K562 (cell line): Measurements from ENCODE around the gene IL4I1. TPM values are rescaled to one million over a fixed set of nuclear protein-coding genes. Genes with fewer than 3 reads are reported as not detected.

Experiments
- ATAC-seq: fragments of 200-7000 bp; cut with Tn5 transposase; 3 replicates; pipeline ENCODE4 v1.9.1; 2020; ENCODE audit warnings: moderate library complexity
- BruUV-seq: library from RNA; stranded (reverse); fragments of 400-500 nt; replicated peaks from 2 replicates; lab custom pipeline; 2021; lab: Mats Ljungman, UMichigan
- CTCF ChIA-PET: fragments of 300-600 bp; formaldehyde crosslinking; extraction: SDS; loops from one replicate; lab custom pipeline; 2021; ENCODE audit warnings: low intra/inter-chr PET ratio; lab: Yijun Ruan, JAX
- POLR2A ChIA-PET: fragments of 300-600, 350-650 bp; sonication (Branson Sonifier 250); formaldehyde crosslinking; extraction: SDS; loops from one replicate; lab custom pipeline; 2021; ENCODE audit warnings: antibody characterized with exemption, inconsistent platforms; lab: Yijun Ruan, JAX
- DNase-seq, 4 experiments: peaks; one replicate each; pipeline versions ENCODE4 v3.0.0 to v3.0.0-alpha.2; 2011 to 2018; ENCODE audit warnings: low spot score in 3 of 4, mixed read lengths in 3 of 4; ENCODE audit errors: extremely low read depth in 1 of 4
- FAIRE-seq: peaks from 2 replicates; lab custom pipeline; 2011; peaks lifted over from hg19 to GRCh38; lab: Jason Lieb, UNC
- H2AFZ ChIP-seq: 2 replicates; pipeline ENCODE4 v1.6.0; 2011; ENCODE audit warnings: low read depth, low read length, control low read depth, inconsistent platforms
- H3K27ac ChIP-seq: fragments of 200-600 bp; 3 replicates; pipeline ENCODE4 v1.8.0; 2011; ENCODE audit warnings: low read depth, mild to moderate bottlenecking, control low read depth, inconsistent platforms, low read length, moderate library complexity, mixed read lengths; ENCODE audit errors: extremely low read depth
- H3K27me3 ChIP-seq, 2 experiments: fragments of 300-600 bp in 1 of 2; 2 replicates in 1 of 2; 3 replicates in 1 of 2; pipeline versions ENCODE4 v1.6.0 to v1.8.0; 2011; ENCODE audit warnings: inconsistent platforms in 2 of 2, low read length in 2 of 2, mild to moderate bottlenecking in 1 of 2, mixed read lengths in 1 of 2, moderate library complexity in 1 of 2; ENCODE audit not compliant: control insufficient read depth in 2 of 2, insufficient read depth in 2 of 2
- H3K36me3 ChIP-seq: fragments of 300-600 bp; 3 replicates; pipeline ENCODE4 v1.8.0; 2011; ENCODE audit warnings: mild to moderate bottlenecking, low read length, inconsistent platforms; ENCODE audit not compliant: control insufficient read depth, insufficient read depth
- H3K4me1 ChIP-seq, 2 experiments: fragments of 200-600 bp in 1 of 2; replicated peaks in 1 of 2; 2 replicates in 1 of 2; 3 replicates in 1 of 2; pipeline versions ENCODE4 v1.5.1 to v1.8.0; 2011; ENCODE audit warnings: inconsistent platforms in 2 of 2, low read length in 2 of 2, mild to moderate bottlenecking in 1 of 2, mixed read lengths in 1 of 2, moderate library complexity in 1 of 2; ENCODE audit not compliant: control insufficient read depth in 2 of 2, insufficient read depth in 2 of 2
- H3K4me2 ChIP-seq: 2 replicates; pipeline ENCODE4 v1.6.1; 2011; ENCODE audit warnings: low read length, control low read depth, inconsistent platforms, mixed read lengths; ENCODE audit not compliant: insufficient read depth
- H3K4me3 ChIP-seq: fragments of 200-600 bp; sonication (generic), shearing (Covaris generic); 2 replicates; pipeline ENCODE4 v1.5.1; 2016; ENCODE audit warnings: control low read depth, inconsistent platforms
- H3K79me2 ChIP-seq: fragments of 200-600 bp; 3 replicates; pipeline ENCODE4 v1.8.0; 2011; ENCODE audit warnings: low read length, inconsistent platforms; ENCODE audit not compliant: control insufficient read depth, insufficient read depth
- H3K9ac ChIP-seq, 2 experiments: 2 replicates each; pipeline versions ENCODE4 v1.6.0 to v1.6.1; 2011; ENCODE audit warnings: low read depth in 2 of 2, low read length in 2 of 2, control low read depth in 1 of 2, inconsistent platforms in 1 of 2, mild to moderate bottlenecking in 1 of 2, mixed read lengths in 1 of 2; ENCODE audit not compliant: insufficient read depth in 1 of 2
- H3K9me1 ChIP-seq: one replicate; pipeline ENCODE4 v1.6.0; 2011; ENCODE audit warnings: inconsistent platforms, mild to moderate bottlenecking, low read length, moderate library complexity; ENCODE audit not compliant: control insufficient read depth, insufficient read depth
- H3K9me3 ChIP-seq: replicated peaks from 2 replicates; pipeline ENCODE4 v1.5.1; 2011; ENCODE audit warnings: low read depth, low read length, inconsistent platforms; ENCODE audit not compliant: control insufficient read depth, insufficient read depth
- H4K20me1 ChIP-seq: replicated peaks from 2 replicates; pipeline ENCODE4 v1.6.1; 2011; ENCODE audit warnings: low read length, inconsistent platforms, mixed read lengths; ENCODE audit not compliant: control insufficient read depth, insufficient read depth
- ATF6 ChIP-seq: sonication (generic); formaldehyde crosslinking; IDR thresholded peaks from 2 replicates; pipeline ENCODE4 v1.4.0; 2020; ENCODE audit warnings: mild to moderate bottlenecking, missing genetic modification reagents
- HMGN3 ChIP-seq: IDR thresholded peaks from 2 replicates; pipeline ENCODE4 v1.6.1; 2011; ENCODE audit warnings: borderline replicate concordance, low read depth, mild to moderate bottlenecking, mixed read lengths, low read length; ENCODE audit not compliant: insufficient read length; ENCODE audit errors: extremely low read depth
- RNF2 ChIP-seq: sonication (generic); IDR thresholded peaks from 2 replicates; pipeline ENCODE4 v1.6.1; 2016
- TFAP4 ChIP-seq: sonication (generic); formaldehyde crosslinking; IDR thresholded peaks from 2 replicates; pipeline ENCODE4 v1.8.0; 2022; ENCODE audit warnings: missing genetic modification reagents, mild to moderate bottlenecking, moderate library complexity, borderline replicate concordance
- WGBS: fragments of 100-300 bp; shearing (Covaris generic); methylation state at CpG from one replicate; pipeline ENCODE4 v1.1.6; 2016; ENCODE audit warnings: low coverage, mixed read lengths; ENCODE audit not compliant: insufficient coverage; ENCODE audit errors: missing lambda C conversion rate; 5-methylcytosine and 5-hydroxymethylcytosine counted together
- in situ Hi-C: fragments of 300-500 bp; cut with MboI; formaldehyde crosslinking; loops from 4 replicates; pipeline ENCODE4 v1.15.0; 2018; ENCODE audit warnings: inconsistent platforms, mixed read lengths
- intact Hi-C: fragments of 100-400 bp; cut with micrococcal nuclease; formaldehyde crosslinking; loops from 2 replicates; pipeline ENCODE4 v1.14.2; 2022
- polyA plus RNA-seq, 8 experiments: library from polyadenylated mRNA; depleted of rRNA in 4 of 8; stranded (reverse) in 5 of 8; unstranded in 3 of 8; fragments of >200 nt; fragmentation: Nextera tagmentation in 2 of 8; fragmentation: Illumina TruSeq in 1 of 8; extraction: Ambion mirVana in 2 of 8; extraction: Trizol in 1 of 8; gene quantifications; 2 replicates each; pipeline versions ENCODE4 v1.2.1 to v1.2.3, GENCODE V29; 2011 to 2014; ENCODE audit warnings: inconsistent platforms in 1 of 8, missing spikeins in 1 of 8
- total RNA-seq, 7 experiments: library from RNA; depleted of rRNA in 6 of 7; stranded (reverse); fragments of >200 nt in 6 of 7; fragmentation: Illumina TruSeq in 2 of 7; extraction: Trizol in 2 of 7; gene quantifications; 2 replicates each; pipeline versions ENCODE4 v1.2.1 to v1.2.3, GENCODE V29; 2011 to 2021; ENCODE audit warnings: low replicate concordance in 1 of 7

IL4I1 gene
- total and polyA plus RNA-seq, 9 of the 15 experiments (the other 6 are each of a cell fraction or from before 2014, with no cell fraction given), result 0.06 to 0.95 (median 0.43) TPM; not detected in 2

DNA sequence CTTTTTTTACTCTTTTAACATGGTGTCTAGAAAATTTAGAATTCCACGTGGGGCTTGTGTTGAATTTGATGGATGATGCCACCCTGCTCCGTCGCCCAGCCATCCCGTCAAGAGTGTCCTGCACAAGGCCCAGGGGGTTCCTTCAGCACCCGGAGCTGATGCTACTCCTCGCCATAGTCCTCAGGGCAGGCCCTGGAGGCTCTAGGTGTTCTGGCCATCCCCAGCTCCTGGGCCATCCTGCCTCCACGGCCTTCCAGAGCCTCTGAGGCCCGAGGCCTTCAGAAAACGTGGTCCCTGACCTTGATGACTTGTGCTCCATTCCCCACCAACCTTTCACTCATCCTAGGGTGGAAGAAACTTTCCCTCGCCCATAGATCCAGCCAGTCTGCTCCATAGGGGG is 22.9 kb downstream of the IL4I1 start:
- ChIA-PET CTCF (no interaction called here), POLR2A (no interaction called here)
- no peak for ATAC-seq
- no peaks in the 10 kb centered on the region for H3K9me3 ChIP-seq
- intact Hi-C loops (loop anchor here (10.0 kb wide), 1 partner anchor 159 kb away; no protein-coding TSS in a partner anchor), in situ Hi-C loops (loop anchor here (10.0 kb wide), 1 partner anchor 379 kb away; the partner anchor contains the start of gene RPS11)
- no TSS peak for BruUV-seq
- H2AFZ ChIP-seq, result no peak overlapping the region
- no peak overlapping the region for H3K4me2 ChIP-seq
- TF ChIP-seq HMGN3 (no peak), ATF6 (no peak), RNF2 (no peak), TFAP4 (CRISPR knock-in tag) (no peak)
- no peaks in the 10 kb centered on the region for H3K27me3 ChIP-seq
- H3K4me1 ChIP-seq, result peaks cover 19 to 79% of the 10 kb centered on the region in 2 experiments
- no peak overlapping the region for H3K27ac ChIP-seq
- H4K20me1 ChIP-seq, result no peaks in the 10 kb centered on the region
- FAIRE-seq, result no peak
- peaks cover 4% of the 10 kb centered on the region for H3K9me1 ChIP-seq
- H3K4me3 ChIP-seq, result no peak overlapping the region
- 87% methylated on average over 10 of the region's 10 CpGs for WGBS
- H3K36me3 ChIP-seq, result peaks cover 44% of the 10 kb centered on the region
- no peak for DNase-seq
- H3K9ac ChIP-seq, result peak overlapping the region in 1 of 2 experiments; percentile 99; a peak in 2 of 4 replicates
- peaks cover 43% of the 10 kb centered on the region for H3K79me2 ChIP-seq
